Fibroblast of skin of scalp (primary cell): ENCODE results near the gene ANP32B.
"Not testable (repeated sequence)": the region's sequence is repeated elsewhere in the genome, so short reads cannot be mapped to it uniquely, and the experiment has no call there.

Experiments
- DNase-seq: peaks from one replicate; pipeline ENCODE4 v3.0.0-alpha.2; 2013

The ANP32B gene

GRCh38 chr9:97993000-97993399 lies 9.9 kb downstream of the ANP32B start:
- no peak for DNase-seq

GRCh38 chr9:97994703-97995102 lies 11.6 kb downstream of the ANP32B start:
- no peak for DNase-seq

- DNase-seq: not testable (repeated sequence)
Observed at GRCh38 chr9:97996676-97997075, 13.5 kb downstream of the ANP32B start.

GRCh38 chr9:97997330-97998276 lies 14.5 kb downstream of the ANP32B start:
- DNase-seq: no peak

GRCh38 chr9:98002808-98003207 lies 19.7 kb downstream of the ANP32B start:
- DNase-seq: no peak

- DNase-seq: no peak
Observed at GRCh38 chr9:98006127-98006796, 23.1 kb downstream of the ANP32B start.

GRCh38 chr9:98007251-98007928 lies 24.2 kb downstream of the ANP32B start:
- no peak for DNase-seq

- no peak for DNase-seq
Observed at GRCh38 chr9:98008764-98009163, 25.6 kb downstream of the ANP32B start.

GRCh38 chr9:98009437-98009836 lies 26.3 kb downstream of the ANP32B start:
- DNase-seq: no peak

GRCh38 chr9:98009936-98010335 lies 26.8 kb downstream of the ANP32B start:
- no peak for DNase-seq

- DNase-seq: no peak
Observed at GRCh38 chr9:98010445-98010844, 27.3 kb downstream of the ANP32B start.

GRCh38 chr9:98011122-98011521 lies 28.0 kb downstream of the ANP32B start:
- DNase-seq: no peak

GRCh38 chr9:98016137-98016680 lies 33.1 kb downstream of the ANP32B start:
- DNase-seq: no peak

GRCh38 chr9:98017306-98017705 lies 34.2 kb downstream of the ANP32B start:
- no peak for DNase-seq

GRCh38 chr9:98018347-98018746 lies 35.2 kb downstream of the ANP32B start:
- no peak for DNase-seq

GRCh38 chr9:98019098-98019497 lies 36.0 kb downstream of the ANP32B start:
- DNase-seq: no peak

GRCh38 chr9:98019869-98020268 lies 36.7 kb downstream of the ANP32B start:
- DNase-seq: not testable (repeated sequence)

GRCh38 chr9:98020476-98021145 lies 37.5 kb downstream of the ANP32B start:
- DNase-seq: no peak

- DNase-seq: no peak
Observed at GRCh38 chr9:98021306-98022040, 38.3 kb downstream of the ANP32B start.

- no peak for DNase-seq
Observed at GRCh38 chr9:98022447-98022846, 39.3 kb downstream of the ANP32B start.

GRCh38 chr9:98024702-98025101 lies 41.6 kb downstream of the ANP32B start:
- no peak for DNase-seq

- no peak for DNase-seq
Observed at GRCh38 chr9:98031169-98031568, 48.0 kb downstream of the ANP32B start.
